DMS 273 (cell line): ENCODE data around the gene TSEN54.

Experiments used
- DNase-seq: peaks from one replicate; lab custom pipeline; 2025; ENCODE audit not compliant: unreplicated experiment; lab: John Stamatoyannopoulos, UW

The TSEN54 gene

DNA sequence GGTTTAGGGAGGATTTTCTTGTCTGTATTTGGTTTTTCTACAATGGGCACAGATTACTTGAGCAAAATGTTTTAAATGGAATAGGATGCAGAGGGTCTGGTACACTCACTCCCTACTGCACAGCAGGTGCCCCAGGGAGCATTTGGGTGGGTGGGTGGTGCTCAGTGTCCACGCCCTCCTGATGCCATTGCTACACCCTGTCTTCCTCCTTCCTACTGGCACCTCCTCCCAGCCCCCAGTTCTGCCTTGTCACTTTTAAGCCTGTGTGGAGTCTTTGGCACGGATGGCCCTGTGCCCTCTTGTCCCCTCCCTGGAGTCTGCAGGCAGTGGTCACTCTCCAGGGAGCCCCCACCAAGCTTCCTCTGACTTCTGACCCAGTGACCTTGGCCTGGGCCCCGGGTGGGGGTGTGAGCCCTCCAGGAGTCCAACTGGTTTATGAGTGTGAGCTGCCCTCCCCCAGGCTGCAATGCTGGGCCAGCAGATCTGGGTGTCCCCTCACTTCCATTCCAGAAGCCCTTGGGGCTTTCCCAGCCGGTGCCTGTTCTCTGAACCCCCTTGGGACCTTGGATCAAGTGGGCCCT, 24.7 kb downstream of the TSEN54 start:
- no peak for DNase-seq

DNA sequence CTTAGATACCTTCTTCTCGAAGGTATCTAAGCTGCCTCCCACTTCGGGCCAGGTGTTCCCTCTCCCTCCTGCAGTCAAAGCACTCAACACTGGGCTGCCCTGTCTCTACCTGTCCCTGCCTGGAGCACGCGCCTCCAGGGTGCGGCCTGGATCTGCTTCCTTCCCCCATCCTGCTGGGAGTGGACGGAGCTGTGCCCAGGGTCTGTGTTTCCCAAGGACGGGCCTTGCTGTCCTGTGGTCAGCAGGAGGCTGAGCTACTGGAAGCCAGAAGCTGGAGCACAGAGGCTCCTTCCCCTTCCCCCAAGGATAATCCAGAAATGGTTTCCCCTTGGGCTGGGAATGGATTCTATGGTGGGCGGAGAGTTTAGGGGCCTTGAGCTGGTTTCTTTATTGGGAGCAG, 25.9 kb downstream of the TSEN54 start:
- DNase-seq: no peak

DNA sequence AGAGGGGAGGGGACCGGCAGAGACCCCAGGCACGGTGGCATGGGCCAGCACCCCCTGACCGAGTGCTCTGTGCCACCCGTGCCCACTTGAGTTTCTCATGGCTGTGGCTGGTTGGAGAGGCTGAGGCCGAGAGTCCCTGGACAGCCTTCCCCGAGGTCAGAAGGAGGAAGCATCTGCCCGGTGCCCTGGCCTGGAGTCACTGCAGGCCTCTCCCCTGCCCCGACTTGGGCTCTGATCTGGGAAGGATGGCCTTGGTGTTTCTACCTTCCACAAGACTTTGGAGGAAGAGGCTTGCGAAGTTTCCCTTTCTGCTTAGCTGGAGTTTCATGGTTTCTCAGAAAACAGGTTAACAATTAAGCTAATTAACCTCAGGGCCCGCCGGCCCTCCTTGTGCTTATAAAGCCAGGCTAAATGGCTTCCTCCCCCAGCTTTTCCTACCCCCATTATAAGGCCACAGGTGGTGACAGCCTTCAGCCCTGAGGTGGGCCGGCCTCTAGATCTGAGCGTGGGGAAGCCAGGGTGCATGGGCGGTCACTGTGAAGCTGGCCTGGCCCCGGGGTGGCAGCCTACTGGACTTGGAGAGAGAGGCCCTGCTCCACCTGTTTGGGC, 26.5 kb downstream of the TSEN54 start:
- DNase-seq: no peak

DNA sequence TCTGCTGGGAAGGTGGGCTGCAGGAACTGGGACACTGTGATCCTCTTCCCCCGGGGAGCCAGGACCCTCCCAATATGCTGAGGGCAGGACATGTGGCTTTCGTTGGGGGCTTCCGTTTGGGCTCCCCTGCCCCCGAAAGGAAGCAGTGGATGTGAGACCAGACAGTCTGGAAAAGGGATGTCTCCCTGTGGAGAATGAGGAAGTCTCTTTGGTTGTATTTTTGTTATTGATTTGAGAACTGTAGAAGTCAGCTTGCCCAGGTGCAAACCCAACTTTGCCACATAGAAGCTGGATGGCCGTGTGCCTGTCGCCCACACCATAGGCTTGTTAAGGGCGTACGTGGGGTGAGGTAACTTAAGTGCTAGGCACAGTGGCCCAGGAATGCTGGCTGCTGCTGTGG, 27.9 kb downstream of the TSEN54 start:
- no peak for DNase-seq

DNA sequence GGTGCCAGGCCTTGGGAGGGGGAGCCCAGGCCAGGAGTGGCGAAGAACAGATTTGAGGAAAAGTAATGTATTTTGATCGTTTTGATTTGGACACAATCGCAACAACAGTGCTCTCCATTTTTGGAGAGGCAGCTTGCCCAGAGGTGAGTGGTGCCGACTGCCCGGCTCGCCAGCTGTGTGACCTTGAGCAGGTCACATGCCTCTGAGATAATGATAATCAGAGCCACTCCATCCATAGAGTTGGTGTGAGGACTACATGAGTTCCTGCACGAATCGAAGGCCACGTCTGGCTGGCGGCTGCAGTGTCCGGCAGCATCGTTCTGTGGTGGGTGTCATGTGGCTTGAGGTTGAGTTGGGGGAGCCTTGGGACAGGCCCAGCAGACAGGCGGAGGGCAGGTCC, 29.9 kb downstream of the TSEN54 start:
- DNase-seq: no peak

DNA sequence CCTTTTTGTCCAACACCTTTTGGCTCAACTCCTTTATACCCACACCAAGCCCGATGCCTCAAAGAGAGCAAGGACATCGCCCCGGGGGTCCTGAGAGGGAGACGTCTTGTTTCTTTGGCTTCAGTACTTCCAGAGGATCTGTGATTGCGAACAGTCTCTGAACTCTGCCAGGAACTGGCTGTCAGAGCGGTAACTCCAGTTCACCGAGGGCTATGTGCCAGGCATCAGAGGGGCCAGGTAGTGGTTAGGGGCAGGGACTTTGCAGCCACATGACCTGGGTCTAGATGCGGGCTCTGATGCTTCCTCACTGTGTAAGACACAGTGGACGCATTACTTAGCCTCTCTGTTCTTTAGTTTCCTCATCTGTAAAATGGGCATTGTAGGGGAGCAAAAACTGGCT, 30.8 kb downstream of the TSEN54 start:
- no peak for DNase-seq

DNA sequence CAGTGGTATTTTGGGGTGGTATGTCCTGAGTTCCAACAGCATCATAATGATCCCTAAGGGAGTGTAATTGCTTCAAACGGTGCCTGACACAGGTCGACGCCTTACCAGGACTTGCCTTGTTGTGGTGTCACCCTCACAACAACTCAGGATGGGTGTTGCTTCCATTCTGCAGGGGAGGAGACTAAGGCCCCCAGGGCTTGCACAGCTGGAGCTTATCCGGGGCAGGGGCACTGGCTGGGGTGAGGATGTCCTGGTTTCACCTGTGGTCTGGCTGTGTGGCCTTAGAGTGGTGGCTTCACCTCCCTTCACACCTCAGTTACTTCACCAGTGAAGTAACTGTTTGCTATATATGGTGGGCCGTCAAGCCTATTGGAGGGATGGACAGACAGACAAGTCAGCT, 32.5 kb downstream of the TSEN54 start:
- DNase-seq: no peak

DNA sequence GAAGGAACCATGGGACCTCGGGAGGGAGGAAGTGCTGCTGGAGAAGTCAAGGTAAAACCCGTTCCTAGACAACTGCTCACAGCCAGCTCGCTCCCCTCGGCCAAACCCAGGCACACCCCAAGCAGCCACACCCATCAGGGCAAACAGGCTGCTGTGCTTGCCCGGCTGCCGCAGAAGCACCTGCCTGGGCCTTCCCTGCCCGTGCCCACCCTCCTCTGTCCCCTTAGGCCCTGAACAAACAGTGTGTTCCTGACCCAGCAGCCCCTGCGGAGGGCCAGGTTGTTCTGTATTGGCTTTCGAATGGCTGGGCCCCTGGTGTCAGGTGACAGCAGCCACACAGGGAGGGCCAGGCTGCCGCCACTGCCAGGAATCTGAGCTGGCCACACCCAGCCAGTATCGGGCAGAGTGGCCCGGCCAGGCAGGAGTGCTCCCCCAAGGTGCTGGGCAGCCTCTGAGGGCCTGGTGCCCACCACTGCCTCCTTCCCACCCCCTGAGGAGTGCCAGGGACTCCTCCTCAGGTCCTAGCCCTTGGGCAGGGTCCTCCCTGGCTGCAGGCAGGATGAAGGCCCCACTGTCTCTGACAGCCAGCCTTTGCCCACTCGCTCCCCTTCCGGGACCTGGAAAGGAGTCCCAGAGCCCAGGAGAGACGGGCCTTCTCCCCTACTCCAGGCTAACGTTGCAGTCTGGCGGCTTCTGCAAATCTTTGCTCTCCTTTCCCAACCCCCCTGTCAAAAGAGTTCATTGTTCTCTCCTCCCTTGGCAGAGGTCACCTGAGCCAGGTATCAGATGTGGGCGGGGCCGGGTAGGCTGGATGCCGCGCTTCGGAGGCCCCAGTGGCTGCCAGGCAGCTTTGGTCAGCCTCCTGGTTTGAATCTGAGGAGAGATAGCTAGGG, 33.2 kb downstream of the TSEN54 start:
- DNase-seq: peak; percentile 36

DNA sequence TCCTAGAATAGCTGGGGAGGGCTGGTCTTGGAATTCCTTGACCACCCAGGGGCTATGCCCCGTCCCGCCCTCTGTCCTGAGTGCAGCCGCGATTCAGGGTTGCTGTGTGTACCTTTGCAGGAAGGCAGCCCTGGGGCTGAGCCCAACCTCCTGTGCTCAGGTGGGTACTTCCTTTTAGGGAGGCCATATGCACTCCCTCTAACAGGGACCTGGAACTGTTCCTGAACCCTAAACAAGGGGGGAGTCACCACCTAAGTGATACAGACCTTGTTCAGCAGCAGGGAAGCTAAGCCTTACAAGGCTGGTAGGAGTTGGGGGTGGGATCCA, 33.8 kb downstream of the TSEN54 start:
- DNase-seq: no peak

DNA sequence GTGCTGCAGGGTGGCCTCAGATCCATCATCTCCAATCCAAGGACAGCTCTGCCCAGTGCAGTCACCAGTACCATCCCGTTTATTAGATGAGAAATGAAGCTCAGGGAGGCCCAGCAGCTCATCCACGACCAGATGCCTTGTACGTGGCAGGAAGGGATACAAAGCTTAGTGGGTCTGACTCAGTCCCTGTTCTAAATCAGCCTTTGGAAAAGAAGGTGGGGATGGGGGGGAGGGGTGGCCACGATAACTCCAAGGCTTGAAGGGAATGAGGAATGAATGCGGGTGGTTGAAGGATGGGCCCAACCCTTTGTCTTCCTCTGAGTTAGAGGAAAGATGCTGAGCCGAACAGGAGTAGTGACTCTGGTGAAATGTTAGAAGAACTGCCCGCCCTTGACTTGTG, 34.9 kb downstream of the TSEN54 start:
- DNase-seq: no peak

DNA sequence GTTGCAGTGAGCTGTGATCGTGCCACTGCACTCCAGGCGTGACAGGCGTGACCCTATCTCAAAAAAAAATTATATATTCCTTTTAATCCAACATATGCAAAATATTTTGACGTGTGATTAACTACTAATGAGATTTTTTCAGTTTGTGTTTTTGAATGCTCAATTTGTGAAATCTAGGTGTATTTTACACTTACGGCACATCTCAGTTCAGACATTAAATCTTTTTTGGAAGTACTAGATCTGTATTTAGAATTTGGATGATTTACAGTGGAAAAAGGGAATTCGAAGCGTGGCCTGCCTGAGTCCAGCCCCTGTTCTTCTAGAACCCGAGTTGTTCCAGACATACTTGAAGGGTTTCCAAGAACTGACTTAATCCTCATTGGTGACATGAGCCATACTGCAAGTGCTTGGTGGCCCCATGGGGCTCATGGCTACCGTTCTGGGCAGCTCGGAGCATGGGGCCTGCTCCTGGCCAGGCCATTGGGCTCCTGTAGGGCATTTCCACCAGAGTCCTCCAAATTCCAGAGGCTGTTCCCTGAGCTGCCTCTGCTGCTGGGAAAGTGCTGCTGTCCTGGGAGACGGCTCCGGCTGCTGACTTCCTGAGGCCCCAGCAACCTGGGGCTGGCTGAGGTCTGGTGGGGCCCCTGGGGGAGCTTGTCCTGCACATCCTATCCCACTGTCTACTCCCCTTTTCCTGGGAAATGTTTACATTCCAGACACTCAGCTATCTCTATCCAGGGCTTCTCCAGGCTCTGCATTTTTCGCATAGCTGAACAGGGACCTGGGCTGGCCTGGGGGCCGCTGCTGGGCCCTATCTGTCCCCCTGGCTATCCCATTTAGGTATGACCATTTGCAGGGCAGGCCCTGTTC, 36.3 kb downstream of the TSEN54 start:
- no peak for DNase-seq

DNA sequence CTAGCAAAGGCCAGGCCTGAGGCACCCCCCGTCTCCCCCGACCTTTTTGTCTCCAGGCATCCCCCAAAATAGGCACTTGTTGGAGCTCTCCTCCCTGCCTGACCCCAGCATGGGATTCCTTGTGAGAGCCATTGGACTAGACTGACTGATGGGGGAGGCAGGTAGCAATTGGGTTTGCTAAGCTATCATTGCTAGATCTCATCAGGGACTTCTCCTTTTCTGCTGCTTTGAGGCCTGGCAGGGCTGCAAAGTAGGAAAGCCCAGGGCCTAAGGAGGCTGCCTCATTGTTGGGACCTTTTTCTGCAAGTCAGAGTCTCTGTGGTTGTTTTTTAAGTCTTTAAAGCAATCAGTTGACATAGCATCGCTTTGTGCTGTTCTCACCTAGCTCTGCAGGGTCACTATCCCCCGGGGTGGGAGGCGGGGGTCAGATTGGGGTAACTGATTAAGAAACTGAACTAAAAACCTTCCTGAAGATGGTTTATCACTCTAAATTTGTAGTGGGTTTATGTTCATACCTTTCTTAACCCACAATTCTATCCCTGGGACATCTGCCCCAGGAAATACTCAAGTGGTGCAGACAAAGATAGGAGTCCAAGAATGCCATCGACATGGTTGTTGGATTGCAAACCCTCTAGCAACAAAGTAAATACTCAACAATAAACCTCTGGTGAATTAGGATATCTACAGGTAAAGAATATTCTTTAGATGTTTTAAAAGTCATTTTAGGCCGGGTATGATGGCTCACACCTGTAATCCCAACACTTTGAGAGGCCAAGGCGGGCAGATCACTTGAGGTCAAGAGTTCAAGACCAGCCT, 37.2 kb downstream of the TSEN54 start:
- DNase-seq: no peak

DNA sequence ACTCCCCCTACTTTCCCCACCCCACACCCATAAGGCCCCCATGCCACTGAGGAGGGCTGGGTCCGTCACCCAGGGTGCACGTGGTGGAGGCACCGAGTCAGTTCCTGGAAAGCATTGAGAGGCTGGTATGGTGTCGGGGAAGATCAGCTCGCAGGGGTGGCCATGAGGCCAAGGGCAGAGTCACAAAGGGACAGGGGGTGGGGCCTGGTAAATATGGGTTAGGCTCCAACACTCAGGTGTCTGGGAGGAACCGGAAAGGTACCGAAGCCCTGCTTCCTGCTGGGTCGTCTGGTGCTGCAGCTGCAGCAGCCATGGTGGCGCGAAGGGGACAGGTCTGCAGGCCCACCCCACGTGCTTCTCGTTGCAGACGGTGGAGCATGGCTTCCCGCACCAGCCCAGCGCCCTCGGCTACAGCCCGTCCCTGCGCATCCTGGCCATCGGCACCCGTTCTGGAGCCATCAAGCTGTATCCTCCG, 39.4 kb downstream of the TSEN54 start:
- DNase-seq: no peak

DNA sequence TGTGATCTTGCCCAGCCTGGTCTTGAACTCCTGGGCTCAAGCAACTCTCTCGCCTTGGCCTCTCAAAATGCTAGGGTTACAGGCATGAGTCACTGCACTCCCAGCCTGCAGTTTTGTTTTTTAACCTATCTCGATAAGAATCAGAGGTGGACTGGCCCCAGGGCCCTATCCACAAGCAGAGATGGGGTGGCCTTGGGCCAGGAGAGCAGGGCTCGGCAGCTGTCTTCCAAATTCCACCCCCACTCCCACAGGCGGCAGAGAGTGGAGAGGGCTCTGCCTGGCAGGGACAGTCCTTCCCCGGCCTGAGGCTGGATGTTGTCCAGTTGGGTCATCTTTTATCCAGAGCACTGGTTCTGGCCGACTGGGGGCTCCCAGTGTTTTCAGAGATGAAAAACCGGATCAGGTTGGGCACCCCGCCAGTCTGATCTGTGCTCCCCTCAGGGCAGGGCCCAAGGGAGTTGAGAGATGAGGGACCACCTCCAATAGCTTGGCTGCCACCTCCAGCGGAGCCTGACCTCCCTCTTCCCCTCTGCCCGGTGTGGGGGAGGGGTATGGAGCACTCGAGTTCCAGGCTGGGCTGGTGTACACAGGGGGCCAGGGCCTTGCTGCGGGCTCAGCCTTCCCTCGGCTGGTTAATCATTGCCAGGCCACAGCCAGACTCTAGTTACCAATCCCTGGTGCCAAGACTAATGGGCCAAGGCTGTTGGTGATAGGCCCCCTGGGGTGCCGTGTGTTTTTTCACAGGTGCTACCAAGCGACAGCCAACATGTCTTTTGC, 40.9 kb downstream of the TSEN54 start:
- DNase-seq: peak; percentile 83

DNA sequence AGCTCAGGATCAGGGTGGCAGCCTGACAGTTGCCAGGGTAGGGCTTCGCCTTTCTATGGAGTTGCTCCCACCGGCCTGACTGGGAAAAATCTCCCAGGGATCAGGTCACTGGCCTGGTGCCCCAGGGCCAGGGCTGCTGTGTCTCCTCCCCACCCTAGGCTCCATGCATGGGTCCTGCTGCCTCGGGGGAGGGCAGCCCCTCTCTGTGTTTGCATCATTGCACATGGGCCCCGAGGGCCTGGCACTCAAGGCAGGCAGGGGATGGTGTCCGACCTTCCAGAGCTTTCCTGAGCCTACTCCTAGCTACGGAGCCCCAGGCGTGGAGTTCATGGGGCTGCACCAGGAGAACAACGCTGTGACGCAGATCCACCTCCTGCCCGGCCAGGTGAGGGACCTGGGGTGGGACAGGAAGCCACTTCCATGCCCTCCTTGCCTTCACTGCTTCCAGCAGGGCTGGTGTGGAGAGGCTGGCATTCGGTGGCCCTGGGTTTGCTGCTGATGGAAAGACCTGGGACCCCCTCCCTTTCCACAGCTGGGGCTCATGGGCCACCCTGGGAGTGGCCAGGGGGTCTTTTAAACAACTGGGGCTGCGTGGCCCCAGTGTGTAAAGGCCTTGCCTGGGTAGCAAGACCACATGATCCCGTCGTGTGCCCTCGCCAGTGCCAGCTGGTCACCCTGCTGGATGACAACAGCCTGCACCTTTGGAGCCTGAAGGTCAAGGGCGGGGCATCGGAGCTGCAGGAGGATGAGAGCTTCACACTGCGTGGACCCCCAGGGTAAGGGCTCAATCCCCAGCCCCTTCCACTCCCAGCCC, 41.7 kb downstream of the TSEN54 start:
- DNase-seq: no peak

DNA sequence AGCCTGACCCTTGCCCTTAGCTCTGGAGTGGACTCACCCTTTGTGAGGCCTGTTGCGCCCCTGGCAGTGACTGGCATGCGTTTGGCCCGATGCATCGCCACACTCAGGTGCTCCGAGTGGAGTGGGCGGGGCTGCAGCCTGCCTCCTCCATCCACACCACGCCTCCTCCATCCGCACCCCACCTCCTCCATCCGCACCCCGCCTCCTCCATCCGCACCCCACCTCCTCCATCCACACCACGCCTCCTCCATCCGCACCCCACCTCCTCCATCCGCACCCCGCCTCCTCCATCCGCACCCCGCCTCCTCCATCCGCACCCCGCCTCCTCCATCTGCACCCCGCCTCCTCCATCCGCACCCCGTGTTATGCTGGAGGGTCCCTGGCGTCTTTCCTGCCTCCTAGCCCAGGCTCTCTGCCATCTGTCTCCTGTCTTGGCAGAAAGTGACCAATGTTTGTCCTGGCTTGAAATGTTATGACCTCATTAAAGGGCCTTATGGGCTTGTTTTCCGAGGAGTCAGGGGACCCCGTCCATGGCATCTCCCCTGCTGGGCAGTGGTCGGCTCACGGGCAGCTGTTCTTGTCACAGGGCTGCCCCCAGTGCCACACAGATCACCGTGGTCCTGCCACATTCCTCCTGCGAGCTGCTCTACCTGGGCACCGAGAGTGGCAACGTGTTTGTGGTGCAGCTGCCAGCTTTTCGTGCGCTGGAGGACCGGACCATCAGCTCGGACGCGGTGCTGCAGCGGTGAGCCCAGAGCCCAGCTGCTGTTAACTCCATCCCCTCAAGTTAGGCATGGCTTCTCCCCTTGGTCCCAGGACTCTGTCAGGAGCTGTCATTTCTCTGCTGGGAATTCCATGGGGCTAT, 42.6 kb downstream of the TSEN54 start:
- DNase-seq: peak; percentile 32

DNA sequence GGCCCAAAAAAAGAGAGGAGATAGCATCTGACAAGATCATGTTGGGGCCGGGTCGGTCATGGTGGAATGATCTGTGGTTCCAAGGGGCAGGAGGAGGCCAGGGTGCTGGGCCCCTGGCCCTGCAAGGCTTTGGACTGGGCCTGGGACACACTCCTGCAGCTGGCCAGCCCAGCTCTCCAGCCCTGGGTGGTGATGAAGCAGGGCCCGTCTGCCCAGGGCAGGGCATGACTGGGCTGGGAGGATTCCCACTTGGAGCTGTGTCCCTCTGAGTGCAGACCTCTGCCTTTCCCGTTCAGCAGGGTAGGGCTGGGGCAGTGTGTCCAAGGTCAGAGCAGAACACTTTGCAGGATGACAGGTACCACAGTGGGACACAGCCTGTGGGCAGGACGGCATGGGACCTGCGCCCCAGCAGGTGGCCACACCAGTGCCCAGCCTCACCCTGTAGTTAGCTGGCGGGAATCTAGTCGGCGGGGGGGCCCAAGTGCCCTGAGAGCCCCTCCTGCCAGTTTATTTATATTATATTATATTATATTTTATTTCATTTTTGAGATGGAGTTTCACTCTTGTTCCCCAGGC, 43.7 kb downstream of the TSEN54 start:
- no peak for DNase-seq
